Heart left ventricle (tissue), 16 donors: ENCODE results near the gene INTS2. TPM values are rescaled to one million over a fixed set of nuclear protein-coding genes. Genes with fewer than 3 reads are reported as not detected.
"Not testable (repeated sequence)": the region's sequence is repeated elsewhere in the genome, so short reads cannot be mapped to it uniquely, and the experiment has no call there.

Experiments used
- ATAC-seq, 4 donors: fragments of 200-7000 bp; cut with Tn5 transposase; one replicate each; pipeline ENCODE4 v1.9.1; 2020 to 2022; ENCODE audit warnings: moderate library complexity in 4 of 4, mild to moderate bottlenecking in 3 of 4, moderate number of reproducible peaks in 1 of 4
- DNase-seq, 5 donors: peaks; one replicate each; pipeline ENCODE4 v3.0.0-alpha.2; 2020
- H3K27ac ChIP-seq, 12 donors: fragments of 200-600 bp; sonication (generic) in 4 of 12; one replicate each; pipeline versions ENCODE4 v1.5.0 to v1.8.0; 2016 to 2022; ENCODE audit warnings: mild to moderate bottlenecking in 2 of 12
- H3K27me3 ChIP-seq, 9 donors: fragments of 200-600 bp; sonication (generic) in 2 of 9; one replicate each; pipeline versions ENCODE4 v1.5.1 to v1.8.0; 2016 to 2022; ENCODE audit warnings: mild to moderate bottlenecking in 3 of 9
- H3K36me3 ChIP-seq, 9 donors: fragments of 200-600 bp; sonication (generic) in 2 of 9; one replicate each; pipeline versions ENCODE4 v1.5.0 to v1.8.0; 2018 to 2022; ENCODE audit warnings: mild to moderate bottlenecking in 2 of 9
- H3K4me1 ChIP-seq, 12 donors: fragments of 200-600 bp; sonication (generic) in 4 of 12; one replicate each; pipeline versions ENCODE4 v1.5.0 to v1.8.0; 2016 to 2022; ENCODE audit warnings: mild to moderate bottlenecking in 3 of 12
- H3K4me3 ChIP-seq, 12 donors: fragments of 200-600 bp; sonication (generic) in 4 of 12; one replicate each; pipeline versions ENCODE4 v1.5.0 to v1.8.0; 2017 to 2022; ENCODE audit warnings: mild to moderate bottlenecking in 9 of 12, moderate library complexity in 4 of 12
- H3K9me3 ChIP-seq, 12 donors: fragments of 200-600 bp; sonication (generic) in 4 of 12; one replicate each; pipeline versions ENCODE4 v1.5.0 to v1.8.0; 2016 to 2022; ENCODE audit warnings: mild to moderate bottlenecking in 1 of 12
- CTCF ChIP-seq, 12 donors: fragments of 200-600 bp; sonication (generic) in 4 of 12; IDR thresholded peaks; one replicate each; pipeline versions ENCODE4 v1.5.0 to v1.8.0; 2018 to 2022; ENCODE audit warnings: antibody characterized with exemption in 12 of 12, mild to moderate bottlenecking in 5 of 12
- POLR2A ChIP-seq, 2 donors: fragments of 450-650 bp; IDR thresholded peaks; one replicate each; pipeline ENCODE4 v1.6.1; 2017; ENCODE audit warnings: antibody characterized with exemption in 2 of 2, mild to moderate bottlenecking in 2 of 2, moderate library complexity in 2 of 2
- WGBS, 4 donors: extraction: QIAGEN DNeasy Blood & Tissue Kit in 2 of 4; methylation state at CpG; one replicate each; pipeline versions ENCODE4 v1.1.5 to v1.1.7; 2013 to 2018; 5-methylcytosine and 5-hydroxymethylcytosine counted together
- intact Hi-C, 10 donors: fragments of 100-400 bp; cut with DNase I; formaldehyde crosslinking; loops; one replicate each; pipeline versions ENCODE4 v1.11.1 to v1.14.2; 2022
- polyA plus RNA-seq, 2 donors: library from polyadenylated mRNA; stranded (reverse); fragments of 200-250 nt; gene quantifications; one replicate each; pipeline ENCODE4 v1.2.3, GENCODE V29; 2013
- total RNA-seq, 9 donors: library from RNA; depleted of rRNA in 2 of 9; stranded (reverse); fragments of >200 nt in 2 of 9; fragmentation: NEBNext Ultra II Directional in 3 of 9; extraction: Animal tissue kit (Norgen Biotek cat#: 25700) in 3 of 9; gene quantifications; one replicate each; pipeline versions ENCODE4 v1.1.0 to v1.2.4, GENCODE V29; 2016 to 2023
- donor health status: ischemic (EF 13 %, LVEDD 7.1; RV severe dilation, severe dysfunction).
- donor health status: healthy with polysubstance abuse.
- donor health status: DM: no; HTN: yes; CAD: no.
- donor health status: DM: no; HTN: no; CAD: no.
- donor health status: ischemic (EF 25% LVEDD 6.9; RV normal size, moderate dysfunction).
- donor health status: ischemic (EF 25% LVEDD 5.7; RV mildly dilated, moderate dysfunction).
- donor health status: healthy.
- donor health status: DM: yes; HTN: yes; CAD: no.
- donor health status: ischemic (EF 35%, LVEDD 5.7; RV mildly dilated, moderate dysfunction).
- donor health status: nonischemic (EF 11% LVEDD 7.7; RV severe dilation, severe dysfunction).
- donor health status: DM: yes; HTN: yes; CAD: no.
- donor health status: PGD.
- donor health status: ischemic (EF 29% LVEDD 5.4; RV normal size, mild dysfunction).
- donor health status: nonischemic (EF 23%, LVEDD 6.1; RV moderate dilation, normal function).

The INTS2 gene
- total and polyA plus RNA-seq, 11 donors = 3.0 to 16.6 (median 9.5) TPM

GRCh38 chr17:61825448-61826137, 102.2 kb downstream of the INTS2 start:
- ATAC-seq = no peak

GRCh38 chr17:61822326-61823285, 105.2 kb downstream of the INTS2 start:
- Histone ChIP-seq H3K9me3 (peaks cover 0 to 5% (median 0%) of the 10 kb centered on the region in 12 donors), H3K4me3 (no peak overlapping the region), H3K4me1 (no peaks in the 10 kb centered on the region), H3K27ac (no peak overlapping the region), H3K36me3 (no peaks in the 10 kb centered on the region), H3K27me3 (no peaks in the 10 kb centered on the region)
- DNase-seq (no peak), ATAC-seq (no peak)
- intact Hi-C loops = no loop called here
- TF ChIP-seq CTCF (IDR thresholded peaks at IDR 0.05) (no peak), POLR2A (IDR thresholded peaks at IDR 0.05) (no peak)
- whole genome bisulfite sequencing, 4 donors = 78 to 93% (median 86%) methylated on average over 6 of the region's 6 CpGs

More at GRCh38 chr17:61825448-61826137, 102.2 kb downstream of the INTS2 start:
- Histone ChIP-seq H3K36me3 (no peaks in the 10 kb centered on the region), H3K9me3 (peaks cover 0 to 7% (median 0%) of the 10 kb centered on the region in 12 donors), H3K27me3 (no peaks in the 10 kb centered on the region), H3K27ac (no peak overlapping the region), H3K4me1 (no peaks in the 10 kb centered on the region), H3K4me3 (no peak overlapping the region)
- DNase-seq = no peak
- 97 to 100% (median 99%) methylated on average over 2 of the region's 2 CpGs for WGBS, 4 donors
- TF ChIP-seq CTCF (IDR thresholded peaks at IDR 0.05) (no peak), POLR2A (IDR thresholded peaks at IDR 0.05) (no peak)
- intact Hi-C loops = no loop called here

GRCh38 chr17:61821655-61822054, 106.1 kb downstream of the INTS2 start:
- Histone ChIP-seq H3K27ac (no peak overlapping the region), H3K4me1 (no peaks in the 10 kb centered on the region), H3K36me3 (no peaks in the 10 kb centered on the region), H3K4me3 (no peak overlapping the region), H3K27me3 (no peaks in the 10 kb centered on the region), H3K9me3 (peaks cover 0 to 5% (median 0%) of the 10 kb centered on the region in 12 donors)
- intact Hi-C loops = no loop called here
- no peak for DNase-seq
- no peak for ATAC-seq
- TF ChIP-seq CTCF (IDR thresholded peaks at IDR 0.05) = no peak
- no peak for TF ChIP-seq POLR2A (IDR thresholded peaks at IDR 0.05)
- WGBS, 4 donors = 84 to 99% (median 98%) methylated on average over 4 of the region's 4 CpGs

GRCh38 chr17:61819265-61819664, 108.5 kb downstream of the INTS2 start:
- H3K4me3 ChIP-seq, H3K9me3 ChIP-seq, intact Hi-C loops, H3K4me1 ChIP-seq, H3K27me3 ChIP-seq, H3K36me3 ChIP-seq, DNase-seq, H3K27ac ChIP-seq, ATAC-seq: not testable (repeated sequence)
- 94 to 98% (median 96%) methylated on average over 3 of the region's 3 CpGs for WGBS, 4 donors
